Testis (tissue), 3 donors: Measurements from ENCODE around the gene GALNT9. TPM values are rescaled to one million over a fixed set of nuclear protein-coding genes. Genes with fewer than 3 reads are reported as not detected.

ENCODE experiments used
- DNase-seq: peaks from one replicate; pipeline ENCODE4 v3.0.0-alpha.2; 2019
- H3K27ac ChIP-seq, 2 donors: fragments of 200-600 bp; sonication (generic); one replicate each; pipeline ENCODE4 v1.5.1; 2019
- H3K27me3 ChIP-seq: fragments of 200-600 bp; sonication (generic); one replicate; pipeline ENCODE4 v1.5.1; 2019
- H3K36me3 ChIP-seq: fragments of 200-600 bp; sonication (generic); one replicate; pipeline ENCODE4 v1.5.1; 2017; ENCODE audit warnings: low read depth; ENCODE audit errors: missing control alignments
- H3K4me1 ChIP-seq: fragments of 200-600 bp; sonication (generic); one replicate; pipeline ENCODE4 v1.5.1; 2019
- H3K4me3 ChIP-seq, 2 donors: fragments of 200-600 bp; sonication (generic); one replicate each; pipeline ENCODE4 v1.5.1; 2017 to 2019
- H3K9me3 ChIP-seq: fragments of 200-600 bp; sonication (generic); one replicate; pipeline ENCODE4 v1.5.1; 2017
- POLR2A ChIP-seq: fragments of 450-650 bp; IDR thresholded peaks from one replicate; pipeline ENCODE4 v1.6.1; 2017; ENCODE audit warnings: antibody characterized with exemption, mild to moderate bottlenecking, moderate library complexity
- WGBS, 2 donors: methylation state at CpG; one replicate each; pipeline ENCODE4 v1.1.5; 2018; 5-methylcytosine and 5-hydroxymethylcytosine counted together
- intact Hi-C: fragments of 100-400 bp; cut with DNase I; formaldehyde crosslinking; loops from one replicate; pipeline ENCODE4 v1.15.1; 2023; ENCODE audit warnings: low total_unique reads
- polyA plus RNA-seq: library from polyadenylated mRNA; stranded (reverse); fragments of 350-450 nt; fragmentation: Illumina TruSeq; extraction: RNeasy Lipid Tissue Mini Kit (QIAGEN cat#74804); gene quantifications from one replicate; pipeline ENCODE4 v1.2.3, GENCODE V29; 2014; ENCODE audit warnings: low read depth, low replicate concordance; ENCODE audit not compliant: insufficient read depth
- total RNA-seq, 2 donors: library from RNA; depleted of rRNA; stranded (reverse); fragments of >200 nt; gene quantifications; one replicate each; pipeline ENCODE4 v1.2.3, GENCODE V29; 2016
- TF ChIP-seq, protein P1 (sequence below), 3 experiments: fragments of 450-650 bp in 2 of 3; fragments of 200-600 bp in 1 of 3; sonication (generic) in 1 of 3; IDR thresholded peaks; one replicate each; pipeline ENCODE4 v1.5.1; 2016 to 2019; ENCODE audit warnings: antibody characterized with exemption in 3 of 3, mild to moderate bottlenecking in 2 of 3, moderate library complexity in 1 of 3

Gene GALNT9
- total and polyA plus RNA-seq, 3 donors from 2014 or later, result 1.1 to 1.5 (median 1.3) TPM

DNA sequence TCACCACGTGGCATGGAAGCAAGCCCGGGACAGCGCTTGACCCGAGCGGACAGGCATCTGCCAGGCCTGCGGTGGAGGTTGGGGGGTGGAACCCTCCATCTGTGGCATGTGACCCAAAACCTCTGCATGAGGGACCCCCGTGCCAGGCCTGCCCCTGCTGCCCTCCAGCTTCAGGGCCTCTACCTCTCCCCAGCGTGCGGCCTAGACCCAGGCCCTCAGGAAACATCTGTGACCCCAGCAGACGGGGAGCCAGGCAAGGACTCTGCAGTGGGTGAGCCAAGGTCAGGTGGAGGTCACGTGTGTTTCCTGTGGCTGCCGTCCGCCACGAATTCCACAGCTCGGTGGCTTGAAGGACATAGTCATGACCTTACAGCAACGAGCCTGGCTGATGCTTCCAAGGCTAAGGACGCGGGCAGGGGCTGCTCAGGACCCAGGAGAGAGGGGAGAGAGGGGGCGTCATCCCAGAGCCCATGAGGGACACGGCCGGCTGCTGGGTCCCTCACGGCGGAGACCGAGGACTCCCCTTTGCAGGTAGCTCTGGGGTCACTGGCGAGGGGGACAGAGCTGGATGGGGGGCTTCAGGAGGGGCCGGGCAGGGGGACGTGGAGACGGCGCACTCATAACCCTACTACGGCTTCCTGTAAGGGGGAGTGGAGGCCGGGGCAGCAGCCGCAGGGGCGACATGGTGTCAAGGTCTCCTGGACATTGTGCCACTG, 91.5 kb downstream of the GALNT9 start:
- Histone ChIP-seq H3K4me3 (no peak overlapping the region), H3K36me3 (no peaks in the 10 kb centered on the region), H3K4me1 (no peaks in the 10 kb centered on the region), H3K27me3 (no peaks in the 10 kb centered on the region), H3K27ac (no peak overlapping the region), H3K9me3 (no peaks in the 10 kb centered on the region)
- DNase-seq, result no peak
- intact Hi-C loops, result no loop called here
- 85 to 86% methylated on average over 15 to 30 of the region's 33 CpGs for WGBS, 2 donors
- TF ChIP-seq, protein P1, sequence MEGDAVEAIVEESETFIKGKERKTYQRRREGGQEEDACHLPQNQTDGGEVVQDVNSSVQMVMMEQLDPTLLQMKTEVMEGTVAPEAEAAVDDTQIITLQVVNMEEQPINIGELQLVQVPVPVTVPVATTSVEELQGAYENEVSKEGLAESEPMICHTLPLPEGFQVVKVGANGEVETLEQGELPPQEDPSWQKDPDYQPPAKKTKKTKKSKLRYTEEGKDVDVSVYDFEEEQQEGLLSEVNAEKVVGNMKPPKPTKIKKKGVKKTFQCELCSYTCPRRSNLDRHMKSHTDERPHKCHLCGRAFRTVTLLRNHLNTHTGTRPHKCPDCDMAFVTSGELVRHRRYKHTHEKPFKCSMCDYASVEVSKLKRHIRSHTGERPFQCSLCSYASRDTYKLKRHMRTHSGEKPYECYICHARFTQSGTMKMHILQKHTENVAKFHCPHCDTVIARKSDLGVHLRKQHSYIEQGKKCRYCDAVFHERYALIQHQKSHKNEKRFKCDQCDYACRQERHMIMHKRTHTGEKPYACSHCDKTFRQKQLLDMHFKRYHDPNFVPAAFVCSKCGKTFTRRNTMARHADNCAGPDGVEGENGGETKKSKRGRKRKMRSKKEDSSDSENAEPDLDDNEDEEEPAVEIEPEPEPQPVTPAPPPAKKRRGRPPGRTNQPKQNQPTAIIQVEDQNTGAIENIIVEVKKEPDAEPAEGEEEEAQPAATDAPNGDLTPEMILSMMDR (IDR thresholded peaks at IDR 0.05), result no peak
- no peak for TF ChIP-seq POLR2A

DNA sequence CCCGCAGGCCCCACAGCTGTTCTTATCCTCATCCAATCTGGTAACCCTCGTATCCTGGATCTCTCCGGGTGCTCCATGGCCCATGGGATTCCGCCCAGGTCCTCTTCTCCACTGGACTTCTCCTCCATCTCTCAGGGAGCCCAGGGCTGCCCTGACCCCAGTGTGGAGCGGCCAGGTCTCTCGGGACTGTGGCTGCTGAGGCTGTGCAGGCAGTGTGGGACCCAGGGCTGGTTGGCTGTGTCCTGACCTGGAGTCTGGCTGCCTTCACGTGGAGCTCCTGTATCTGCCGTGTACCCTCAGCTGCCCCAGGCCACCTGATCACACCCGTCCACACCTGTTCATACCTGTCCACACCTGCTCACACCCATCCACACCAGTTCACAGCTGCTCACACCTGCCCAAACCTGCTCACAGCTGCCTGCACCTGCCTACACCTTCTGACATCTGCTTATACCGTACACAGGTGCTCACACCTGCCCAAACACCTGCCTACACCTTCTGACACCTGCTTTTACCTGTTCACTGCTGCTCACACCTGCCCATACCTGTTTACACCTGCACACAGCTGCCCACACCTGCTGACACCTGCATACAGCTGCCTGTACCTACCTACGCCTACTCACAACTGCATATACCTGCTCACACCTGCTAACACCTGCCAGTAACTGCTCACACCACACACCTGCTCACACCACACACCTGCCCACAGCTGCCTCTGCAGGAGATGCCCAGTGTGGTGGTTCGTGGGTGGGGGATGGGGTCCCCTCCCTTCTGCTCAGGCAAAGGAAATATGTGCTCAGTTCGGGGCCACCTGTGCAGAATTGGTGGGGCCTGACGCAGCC, 92.2 kb downstream of the GALNT9 start:
- no peaks in the 10 kb centered on the region for H3K36me3 ChIP-seq
- no peak for DNase-seq
- intact Hi-C loops, result no loop called here
- TF ChIP-seq, protein P1 (IDR thresholded peaks at IDR 0.05), result no peak
- no peak for TF ChIP-seq POLR2A
- H3K9me3 ChIP-seq, result no peaks in the 10 kb centered on the region
- WGBS, 2 donors, result 87 to 94% methylated on average over 8 to 14 of the region's 14 CpGs
- no peak overlapping the region for H3K27ac ChIP-seq
- no peaks in the 10 kb centered on the region for H3K27me3 ChIP-seq
- no peak overlapping the region for H3K4me3 ChIP-seq
- no peaks in the 10 kb centered on the region for H3K4me1 ChIP-seq

DNA sequence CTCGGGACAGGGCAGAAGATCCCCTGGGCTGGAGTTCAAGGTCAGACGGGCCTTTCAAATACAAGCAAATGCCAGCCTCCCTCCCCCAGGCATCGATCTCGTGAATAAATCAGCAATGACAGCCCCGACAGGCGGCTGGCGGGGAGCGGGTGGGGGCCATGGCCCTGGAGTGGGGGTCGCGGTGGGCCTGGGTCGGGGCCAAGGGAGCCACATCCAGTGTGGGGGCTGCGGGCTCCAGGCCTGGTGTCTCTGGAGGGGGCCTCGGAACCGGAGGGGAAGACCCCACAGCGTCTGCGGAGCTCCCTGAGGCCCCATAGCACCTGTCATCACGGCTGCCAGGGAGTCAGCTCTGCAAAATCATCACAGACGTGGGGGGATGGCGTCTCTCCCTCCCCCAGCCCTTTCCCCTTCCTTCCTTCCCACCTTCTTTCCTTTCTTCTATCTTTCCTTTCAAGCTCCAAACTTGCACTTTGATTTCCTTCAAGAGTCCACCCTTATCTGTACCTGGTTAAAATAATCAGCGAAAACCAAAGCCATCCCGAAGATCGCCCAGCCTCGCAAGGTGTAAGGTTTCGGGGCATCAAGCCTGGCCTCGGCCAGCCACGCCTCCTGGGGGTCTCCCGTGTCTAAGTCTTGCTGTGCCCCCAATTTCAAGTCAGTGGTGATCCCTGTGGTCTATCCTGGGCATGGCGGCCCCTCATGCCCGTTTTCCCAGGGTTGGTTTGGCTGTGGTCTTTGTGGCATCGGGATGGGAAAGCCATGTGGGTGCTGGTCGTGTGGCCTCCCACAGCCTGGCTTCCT, 93.1 kb downstream of the GALNT9 start:
- H3K9me3 ChIP-seq, result no peaks in the 10 kb centered on the region
- no peak overlapping the region for H3K27ac ChIP-seq
- H3K36me3 ChIP-seq, result no peaks in the 10 kb centered on the region
- no peaks in the 10 kb centered on the region for H3K4me1 ChIP-seq
- intact Hi-C loops, result no loop called here
- H3K27me3 ChIP-seq, result no peaks in the 10 kb centered on the region
- H3K4me3 ChIP-seq, result no peak overlapping the region
- DNase-seq, result no peak
- 64 to 82% methylated on average over 19 to 30 of the region's 31 CpGs for WGBS, 2 donors
- no peak for TF ChIP-seq POLR2A
- TF ChIP-seq, protein P1 (IDR thresholded peaks at IDR 0.05), result no peak

DNA sequence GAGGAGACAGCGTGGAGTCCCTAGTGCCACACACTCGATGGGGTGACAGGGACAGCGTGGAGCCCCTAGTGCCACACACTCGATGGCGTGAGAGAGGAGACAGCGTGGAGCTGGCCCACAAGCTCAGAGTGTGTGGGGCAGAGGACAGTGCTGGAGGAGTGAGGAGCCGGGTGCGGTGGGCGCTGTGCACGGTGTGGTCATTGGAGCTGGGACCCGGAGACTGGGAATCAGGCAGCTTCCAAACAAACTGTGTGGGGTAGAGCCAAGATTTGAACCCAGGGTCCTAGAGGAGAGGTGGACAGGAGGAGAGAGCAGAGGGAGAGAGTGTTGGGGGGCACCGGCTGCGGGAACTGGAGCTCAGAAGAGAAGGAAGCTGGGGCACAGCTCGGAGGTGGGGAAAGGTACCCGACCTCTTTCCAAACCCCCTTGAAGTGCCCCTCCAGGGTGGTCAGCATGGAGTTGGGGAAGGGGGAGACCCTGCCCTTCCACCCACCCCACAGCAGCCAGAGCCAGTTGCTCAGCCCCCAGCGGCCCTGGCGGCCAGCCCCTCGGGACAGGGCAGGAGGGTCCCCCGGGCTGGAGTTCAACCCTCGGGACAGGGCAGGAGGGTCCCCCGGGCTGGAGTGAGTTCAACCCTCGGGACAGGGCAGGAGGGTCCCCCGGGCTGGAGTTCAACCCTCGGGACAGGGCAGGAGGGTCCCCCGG, 94.1 kb downstream of the GALNT9 start:
- intact Hi-C loops, result no loop called here
- DNase-seq, result no peak
- no peaks in the 10 kb centered on the region for H3K27me3 ChIP-seq
- 87 to 91% methylated on average over 14 to 18 of the region's 25 CpGs for WGBS, 2 donors
- no peak for TF ChIP-seq POLR2A
- TF ChIP-seq, protein P1 (IDR thresholded peaks at IDR 0.05), result no peak
- H3K4me3 ChIP-seq, result no peak overlapping the region
- no peaks in the 10 kb centered on the region for H3K9me3 ChIP-seq
- no peaks in the 10 kb centered on the region for H3K4me1 ChIP-seq
- no peaks in the 10 kb centered on the region for H3K36me3 ChIP-seq
- no peak overlapping the region for H3K27ac ChIP-seq
